ENCODE results near the gene FEZ2.
"Not testable (repeated sequence)": the region's sequence is repeated elsewhere in the genome, so short reads cannot be mapped to it uniquely, and the experiment has no call there.

Gene FEZ2, protein sequence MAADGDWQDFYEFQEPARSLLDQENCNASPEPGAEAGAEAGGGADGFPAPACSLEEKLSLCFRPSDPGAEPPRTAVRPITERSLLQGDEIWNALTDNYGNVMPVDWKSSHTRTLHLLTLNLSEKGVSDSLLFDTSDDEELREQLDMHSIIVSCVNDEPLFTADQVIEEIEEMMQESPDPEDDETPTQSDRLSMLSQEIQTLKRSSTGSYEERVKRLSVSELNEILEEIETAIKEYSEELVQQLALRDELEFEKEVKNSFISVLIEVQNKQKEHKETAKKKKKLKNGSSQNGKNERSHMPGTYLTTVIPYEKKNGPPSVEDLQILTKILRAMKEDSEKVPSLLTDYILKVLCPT

GRCh38 chr2:36597532-36598377, at the start of gene FEZ2:
TSS of gene FEZ2 (minus strand) at chr2:36598168. CDS start at chr2:36598142, 26 bp downstream.
- DNase-seq = peak; percentile 82

DNA sequence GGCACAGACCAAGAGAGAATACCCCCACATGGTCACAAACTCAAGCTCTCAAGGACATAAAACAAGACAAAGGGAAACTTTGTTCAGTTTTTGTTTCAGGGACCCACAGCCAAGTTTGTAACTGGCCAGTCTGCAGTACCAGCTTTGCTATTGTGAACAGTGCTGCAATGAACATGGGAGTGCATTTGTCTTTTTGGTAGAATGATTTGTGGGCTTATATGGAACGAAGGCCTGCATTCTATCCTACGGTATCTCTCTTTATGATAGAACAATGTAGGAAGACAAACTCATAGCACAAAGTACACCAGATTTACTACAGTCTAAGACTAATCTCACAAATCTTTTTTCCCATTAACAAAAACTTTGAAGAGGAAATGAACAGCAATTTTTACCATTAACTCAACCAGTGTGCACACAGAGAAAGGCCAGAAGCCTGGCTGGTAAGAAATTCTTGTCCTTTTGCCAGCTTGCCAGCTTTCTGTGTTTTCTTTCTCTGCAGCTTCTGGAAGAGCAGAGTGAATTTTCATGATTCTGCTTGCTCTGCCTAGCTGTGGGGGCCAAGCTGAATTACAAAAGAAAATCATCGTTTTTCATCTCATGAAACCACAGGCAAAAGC, 37.1 kb upstream of the FEZ2 start:
- no peak for DNase-seq

GRCh38 chr2:36633470-36634092, 35.6 kb upstream of the FEZ2 start:
- peak; percentile 13 for DNase-seq

- no peak for DNase-seq
Observed at GRCh38 chr2:36626756-36627155, 28.8 kb upstream of the FEZ2 start.

DNA sequence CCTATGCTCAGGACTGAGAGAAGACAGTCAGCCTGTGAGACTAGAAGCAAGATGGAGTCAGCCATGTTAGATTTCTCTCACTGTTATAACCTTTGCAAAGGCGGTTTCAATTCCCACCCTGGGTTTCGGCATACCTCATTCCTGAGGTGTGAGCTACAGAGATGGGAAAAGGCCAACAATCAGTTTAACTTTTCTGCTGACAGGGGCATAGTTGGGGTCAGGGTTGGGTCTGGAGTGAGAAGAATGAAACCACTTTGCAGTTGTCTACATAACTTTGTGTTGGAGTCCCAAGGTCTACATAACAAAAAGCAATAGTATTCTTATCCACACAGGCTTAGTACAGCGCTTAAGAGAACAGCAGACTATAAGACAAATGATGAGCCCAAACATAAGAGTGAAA, 28.1 kb upstream of the FEZ2 start:
- DNase-seq = no peak

- no peak for DNase-seq
Observed at GRCh38 chr2:36625304-36625703, 27.3 kb upstream of the FEZ2 start.

DNA sequence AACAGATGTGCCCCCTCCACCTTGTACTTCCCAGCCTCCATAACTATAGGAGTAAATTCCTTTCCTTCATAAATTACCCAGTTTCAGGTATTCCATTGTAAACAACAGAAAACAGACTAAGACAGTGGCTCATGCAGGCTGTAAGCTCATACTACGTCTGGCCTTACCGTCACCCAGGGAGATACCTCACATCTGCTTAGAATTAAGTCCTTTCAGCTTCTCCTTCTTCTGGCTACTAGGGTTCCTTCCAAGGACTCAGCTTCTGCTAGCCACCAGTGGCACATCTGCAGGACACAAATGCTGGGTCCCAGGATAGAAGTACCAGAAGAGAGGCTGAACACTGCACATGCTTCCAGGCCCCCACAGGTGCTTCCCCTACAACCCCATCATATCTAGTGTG, 22.4 kb upstream of the FEZ2 start:
- no peak for DNase-seq

DNA sequence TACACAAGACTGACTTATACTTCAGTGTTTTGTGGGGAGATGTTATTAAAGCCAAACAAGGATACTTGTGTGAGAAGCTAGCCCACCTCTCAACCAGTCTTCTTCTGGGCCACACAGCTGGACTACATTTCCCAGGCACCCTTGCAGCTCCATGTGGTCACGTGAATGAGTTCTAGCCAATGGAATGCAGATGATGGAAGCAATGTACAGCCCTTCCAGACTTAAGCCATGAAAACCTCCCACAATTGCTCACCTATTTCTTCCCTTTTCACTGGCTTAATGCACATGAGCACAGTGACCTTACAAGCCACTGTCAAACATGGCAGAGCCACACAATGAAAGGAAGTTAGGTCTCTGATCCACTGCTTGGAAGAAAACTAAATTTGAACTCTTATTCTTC, 20.4 kb upstream of the FEZ2 start:
- peak; percentile 57 for DNase-seq

- no peak for DNase-seq
Observed at GRCh38 chr2:36616947-36617346, 19.0 kb upstream of the FEZ2 start.

DNA sequence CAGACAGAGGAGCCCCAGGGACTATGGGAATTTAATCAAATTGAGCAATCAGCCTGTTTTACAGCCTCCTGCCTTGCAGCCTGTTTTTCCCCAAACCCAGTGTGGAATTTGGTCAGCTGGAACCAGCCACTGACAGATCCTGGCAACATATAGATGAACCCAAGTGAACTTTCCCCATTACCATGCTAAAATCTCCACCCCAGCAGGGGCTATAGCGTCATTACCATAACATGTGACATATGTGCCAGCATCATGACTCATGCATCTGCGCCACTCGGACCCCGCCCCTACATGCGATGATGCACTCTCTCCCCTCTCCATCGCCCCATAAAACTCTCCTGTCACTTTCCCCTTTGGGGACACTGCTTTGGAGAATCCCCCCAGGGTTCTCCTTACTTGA, 17.3 kb upstream of the FEZ2 start:
- DNase-seq = no peak

- no peak for DNase-seq
Observed at GRCh38 chr2:36613801-36614200, 15.8 kb upstream of the FEZ2 start.

DNA sequence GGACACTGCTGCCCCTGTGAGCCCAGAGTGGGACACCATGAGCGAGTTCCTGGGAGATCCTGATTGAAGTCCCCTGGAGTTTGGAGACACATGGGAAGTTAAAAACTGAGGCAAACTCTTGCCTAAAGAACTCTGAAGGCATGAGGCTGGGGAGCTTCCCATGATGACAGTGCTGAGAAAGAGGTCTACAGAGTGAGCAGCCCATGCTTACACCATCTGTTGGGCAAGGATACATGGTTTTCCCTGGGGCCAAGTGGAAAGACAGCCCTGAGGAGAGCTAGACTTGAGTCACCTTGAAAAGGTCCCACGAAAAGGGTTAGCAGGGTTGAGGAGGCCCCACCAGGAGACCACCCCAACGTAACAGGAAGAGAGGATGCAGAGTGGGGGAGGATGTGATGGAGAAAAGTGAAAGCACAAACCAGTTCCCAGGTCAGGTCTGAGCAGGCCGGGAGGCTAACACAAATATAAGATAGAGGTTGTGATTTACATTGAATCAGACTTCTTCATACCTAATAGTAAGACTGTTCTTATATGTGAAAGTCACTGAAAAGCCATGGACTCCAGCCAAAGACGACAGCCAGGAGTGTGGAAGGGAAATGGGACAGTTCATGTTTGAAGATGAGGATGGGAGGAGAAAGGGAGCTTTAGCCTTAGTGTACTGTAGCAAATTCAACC, 13.5 kb upstream of the FEZ2 start:
- DNase-seq = no peak

GRCh38 chr2:36609507-36609906, 11.5 kb upstream of the FEZ2 start:
- no peak for DNase-seq

- DNase-seq = no peak
Observed at GRCh38 chr2:36607947-36608346, 10.0 kb upstream of the FEZ2 start.

- DNase-seq = peak; percentile 14
Observed at GRCh38 chr2:36606925-36607324, 9.0 kb upstream of the FEZ2 start.

DNA sequence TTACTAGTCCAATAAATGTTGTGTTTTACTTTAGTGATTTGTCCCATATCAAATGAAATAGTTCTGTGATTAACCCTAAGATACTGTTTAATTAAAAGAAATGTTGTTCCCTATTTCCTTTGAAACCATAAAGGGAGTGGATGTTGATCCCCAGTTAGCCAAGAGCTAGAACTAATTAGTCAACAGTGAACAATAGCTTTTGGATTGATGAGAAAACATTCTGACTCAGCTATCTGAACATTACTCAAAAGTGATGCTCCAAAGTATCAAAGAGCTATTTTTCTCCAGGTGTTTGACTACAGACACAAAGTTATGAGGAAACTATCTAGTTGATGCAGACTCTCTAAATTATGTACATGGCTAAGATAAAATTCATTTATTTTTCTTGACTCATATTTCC, 7.3 kb upstream of the FEZ2 start:
- no peak for DNase-seq

GRCh38 chr2:36603629-36604028, 5.7 kb upstream of the FEZ2 start:
- DNase-seq = not testable (repeated sequence)

- no peak for DNase-seq
Observed at GRCh38 chr2:36597003-36597531, 901 bp downstream of the FEZ2 start.

- no peak for DNase-seq
Observed at GRCh38 chr2:36596397-36596796, 1.6 kb downstream of the FEZ2 start.

DNA sequence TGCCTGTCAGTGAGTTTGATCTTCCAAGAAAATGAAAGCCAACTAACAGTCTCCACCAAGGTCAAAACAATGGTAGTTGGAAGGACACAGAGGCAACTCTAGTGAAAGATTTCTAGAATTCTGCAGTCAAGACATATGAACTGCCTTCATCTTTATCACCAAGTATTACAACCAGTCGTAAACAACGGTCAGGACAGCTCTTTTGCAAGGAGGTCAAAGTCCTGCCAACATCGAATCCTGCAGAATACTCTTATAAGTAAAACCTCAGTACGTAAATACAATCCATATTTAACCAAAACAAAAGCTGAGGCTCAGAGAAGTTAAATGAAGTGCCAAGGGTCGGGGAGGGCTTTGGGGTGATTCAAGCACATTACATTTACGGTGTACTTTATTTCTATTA, 3.1 kb downstream of the FEZ2 start:
- DNase-seq = no peak

- DNase-seq = no peak
Observed at GRCh38 chr2:36589230-36589630, 8.7 kb downstream of the FEZ2 start.

GRCh38 chr2:36587556-36587955, 10.4 kb downstream of the FEZ2 start:
- DNase-seq = no peak

All from activated CD4-positive, alpha-beta T cell treated with anti-CD3 and anti-CD28 coated beads, Interleukin-2, amount 50 U/mL, for 16 hours (primary cell).